Astrocyte (in vitro differentiated cells and primary cell): ENCODE measurements around the gene SUMF1. TPM values are rescaled to one million over a fixed set of nuclear protein-coding genes. Genes with fewer than 3 reads are reported as not detected.

Experiments
- DNase-seq: peaks from one replicate; pipeline ENCODE4 v3.0.0-alpha.2; 2010; ENCODE audit warnings: low read depth
- FAIRE-seq: peaks from 2 replicates; lab custom pipeline; 2011; peaks lifted over from hg19 to GRCh38; lab: Jason Lieb, UNC
- H2AFZ ChIP-seq: 2 replicates; pipeline ENCODE4 v1.6.0; 2012; ENCODE audit warnings: low read depth, low read length, inconsistent platforms
- H3K27ac ChIP-seq: 2 replicates; pipeline ENCODE4 v1.5.1; 2011; ENCODE audit warnings: low read depth, low read length, inconsistent platforms
- H3K27me3 ChIP-seq: 2 replicates; pipeline ENCODE4 v1.6.0; 2011; ENCODE audit warnings: low read length, inconsistent platforms; ENCODE audit not compliant: insufficient read depth
- H3K36me3 ChIP-seq: 2 replicates; pipeline ENCODE4 v1.5.1; 2011; ENCODE audit warnings: low read length, inconsistent platforms; ENCODE audit not compliant: insufficient read depth
- H3K4me1 ChIP-seq: 2 replicates; pipeline ENCODE4 v1.5.1; 2011; ENCODE audit warnings: low read length, inconsistent platforms; ENCODE audit not compliant: insufficient read depth
- H3K4me2 ChIP-seq: 2 replicates; pipeline ENCODE4 v1.6.0; 2012; ENCODE audit warnings: low read length, inconsistent platforms
- H3K4me3 ChIP-seq: 2 replicates; pipeline ENCODE4 v1.5.1; 2011; ENCODE audit warnings: low read depth, mild to moderate bottlenecking, low read length, inconsistent platforms; ENCODE audit not compliant: insufficient read depth
- H3K79me2 ChIP-seq: 2 replicates; pipeline ENCODE4 v1.6.0; 2012; ENCODE audit warnings: mild to moderate bottlenecking, low read length, inconsistent platforms; ENCODE audit not compliant: insufficient read depth
- H3K9ac ChIP-seq: 2 replicates; pipeline ENCODE4 v1.6.0; 2012; ENCODE audit warnings: mild to moderate bottlenecking, low read length, inconsistent platforms
- H3K9me3 ChIP-seq: 2 replicates; pipeline ENCODE4 v1.5.1; 2012; ENCODE audit warnings: low read depth, mild to moderate bottlenecking, low read length, inconsistent platforms; ENCODE audit not compliant: insufficient read depth
- H4K20me1 ChIP-seq: 2 replicates; pipeline ENCODE4 v1.6.0; 2012; ENCODE audit warnings: low read length, inconsistent platforms; ENCODE audit not compliant: insufficient read depth
- H3K27ac Mint-ChIP-seq: one replicate; pipeline ENCODE4 v1.8.0; 2021; ENCODE audit warnings: mild to moderate bottlenecking, mixed read lengths; ENCODE audit not compliant: unreplicated experiment
- H3K27me3 Mint-ChIP-seq: one replicate; pipeline ENCODE4 v1.8.0; 2021; ENCODE audit warnings: low read depth, mixed read lengths; ENCODE audit not compliant: unreplicated experiment
- H3K36me3 Mint-ChIP-seq: one replicate; pipeline ENCODE4 v1.8.0; 2021; ENCODE audit warnings: low read depth, mixed read lengths; ENCODE audit not compliant: unreplicated experiment
- H3K4me1 Mint-ChIP-seq: one replicate; pipeline ENCODE4 v1.8.0; 2021; ENCODE audit warnings: low read depth, mixed read lengths; ENCODE audit not compliant: unreplicated experiment
- H3K4me3 Mint-ChIP-seq: one replicate; pipeline ENCODE4 v1.8.0; 2021; ENCODE audit warnings: mild to moderate bottlenecking, moderate library complexity, mixed read lengths; ENCODE audit not compliant: unreplicated experiment
- H3K9me3 Mint-ChIP-seq: one replicate; pipeline ENCODE4 v1.8.0; 2021; ENCODE audit warnings: mild to moderate bottlenecking, mixed read lengths; ENCODE audit not compliant: unreplicated experiment
- CTCF ChIP-seq: IDR thresholded peaks from 2 replicates; pipeline ENCODE4 v1.5.1; 2011; ENCODE audit warnings: low read depth, mild to moderate bottlenecking, inconsistent platforms, low read length, moderate library complexity; ENCODE audit not compliant: insufficient read depth
- EZH2 ChIP-seq: IDR thresholded peaks from 2 replicates; pipeline ENCODE4 v1.6.1; 2012; ENCODE audit warnings: mild to moderate bottlenecking, low read length, inconsistent platforms; ENCODE audit not compliant: insufficient read depth
- total RNA-seq: library from RNA; stranded (reverse); gene quantifications from 2 replicates; pipeline ENCODE4 v1.2.1, GENCODE V29; 2021

Gene SUMF1
- total RNA-seq, 1 donor from 2014 or later: 17.4 TPM

GRCh38 chr3:4397466-4397865, 69.6 kb downstream of the SUMF1 start:
- Histone ChIP-seq H3K4me1 (peaks cover 20% of the 10 kb centered on the region), H3K4me2 (no peak overlapping the region), H3K27ac (no peak overlapping the region), H3K9me3 (no peaks in the 10 kb centered on the region), H4K20me1 (no peaks in the 10 kb centered on the region), H3K27me3 (no peaks in the 10 kb centered on the region), H3K4me3 (no peak overlapping the region), H2AFZ (no peak overlapping the region), H3K36me3 (no peaks in the 10 kb centered on the region), H3K79me2 (no peaks in the 10 kb centered on the region), H3K9ac (no peak overlapping the region)
- Mint-ChIP-seq H3K4me1 (peaks cover 3% of the 10 kb centered on the region), H3K36me3 (peaks cover 1% of the 10 kb centered on the region), H3K4me3 (no peak overlapping the region), H3K9me3 (no peaks in the 10 kb centered on the region), H3K27me3 (no peaks in the 10 kb centered on the region), H3K27ac (no peak overlapping the region)
- no peak for TF ChIP-seq EZH2
- no peak for TF ChIP-seq CTCF
- FAIRE-seq: no peak
- no peak for DNase-seq

- no peaks in the 10 kb centered on the region for H3K27me3 Mint-ChIP-seq
- H3K9me3 Mint-ChIP-seq: no peaks in the 10 kb centered on the region
- TF ChIP-seq EZH2: no peak
- no peak for TF ChIP-seq CTCF
- Histone ChIP-seq H3K4me3 (no peak overlapping the region), H3K36me3 (no peaks in the 10 kb centered on the region), H3K9me3 (no peaks in the 10 kb centered on the region), H3K27me3 (no peaks in the 10 kb centered on the region), H3K4me1 (peaks cover 20% of the 10 kb centered on the region), H4K20me1 (no peaks in the 10 kb centered on the region), H3K27ac (no peak overlapping the region), H3K79me2 (no peaks in the 10 kb centered on the region), H3K9ac (no peak overlapping the region), H3K4me2 (no peak overlapping the region), H2AFZ (no peak overlapping the region)
- no peak overlapping the region for H3K4me3 Mint-ChIP-seq
- H3K4me1 Mint-ChIP-seq: peaks cover 3% of the 10 kb centered on the region
- FAIRE-seq (no peak), DNase-seq (no peak)
- peaks cover 1% of the 10 kb centered on the region for H3K36me3 Mint-ChIP-seq
- no peak overlapping the region for H3K27ac Mint-ChIP-seq
Observed at GRCh38 chr3:4396542-4396941, 70.5 kb downstream of the SUMF1 start.

- Mint-ChIP-seq H3K36me3 (peaks cover 1% of the 10 kb centered on the region), H3K27ac (no peak overlapping the region), H3K9me3 (no peaks in the 10 kb centered on the region), H3K4me3 (no peak overlapping the region), H3K27me3 (no peaks in the 10 kb centered on the region), H3K4me1 (peaks cover 3% of the 10 kb centered on the region)
- TF ChIP-seq EZH2 (no peak), CTCF (no peak)
- no peaks in the 10 kb centered on the region for H3K79me2 ChIP-seq
- FAIRE-seq (no peak), DNase-seq (no peak)
- no peaks in the 10 kb centered on the region for H4K20me1 ChIP-seq
- H3K4me3 ChIP-seq: no peak overlapping the region
- H3K4me2 ChIP-seq: peak overlapping the region; percentile 53
- peaks cover 20% of the 10 kb centered on the region for H3K4me1 ChIP-seq
- no peak overlapping the region for H3K9ac ChIP-seq
- no peaks in the 10 kb centered on the region for H3K27me3 ChIP-seq
- H2AFZ ChIP-seq: no peak overlapping the region
- no peak overlapping the region for H3K27ac ChIP-seq
- H3K9me3 ChIP-seq: no peaks in the 10 kb centered on the region
- H3K36me3 ChIP-seq: no peaks in the 10 kb centered on the region
Observed at GRCh38 chr3:4396006-4396405, 71.1 kb downstream of the SUMF1 start.
